ENCODE data around the gene EXOC8. TPM values are rescaled to one million over a fixed set of nuclear protein-coding genes. Genes with fewer than 3 reads are reported as not detected.

EXOC8 gene
- total and polyA plus RNA-seq, 2 donors (not counting 3 experiments of a cell fraction or from before 2014, with no cell fraction given), result 2.8 to 13.2 TPM

GRCh38 chr1:231315887-231316286 is 21.8 kb downstream of the EXOC8 start:
- Histone ChIP-seq H2AFZ (ENCODE audit: low read depth, low read length) (no peak overlapping the region), H3K9me1 (replicated peaks; ENCODE audit: control insufficient read depth, extremely low read depth, insufficient read depth, low read length) (no peaks in the 10 kb centered on the region), H4K20me1 (replicated peaks; ENCODE audit: control insufficient read depth, extremely low read depth, insufficient read depth, low read length) (no peaks in the 10 kb centered on the region), H3K79me2 (ENCODE audit: control insufficient read depth, insufficient read depth, low read length) (no peaks in the 10 kb centered on the region), H3K27ac (ENCODE audit: insufficient read depth, low read depth, low read length) (no peak overlapping the region), H3K27me3 (ENCODE audit: control insufficient read depth in 2 of 2, insufficient read depth in 2 of 2, low read length in 2 of 2) (no peaks in the 10 kb centered on the region), H3K4me3 (replicated peaks in 1 of 3; ENCODE audit: insufficient read depth in 1 of 3, low read depth in 1 of 3, low read length in 3 of 3) (no peak overlapping the region), H3K4me1 (ENCODE audit: control insufficient read depth, extremely low read depth, insufficient read depth, low read length) (no peaks in the 10 kb centered on the region), H3K4me2 (ENCODE audit: insufficient read depth, low read length) (no peak overlapping the region), H3K36me3 (ENCODE audit: control insufficient read depth in 2 of 2, extremely low read depth in 1 of 2, insufficient read depth in 2 of 2, low read length in 2 of 2) (no peaks in the 10 kb centered on the region), H3K9ac (replicated peaks; ENCODE audit: extremely low read depth, insufficient read depth, low read length) (no peak overlapping the region), H3K9me3 (replicated peaks; ENCODE audit: control insufficient read depth, insufficient read depth, low read length) (no peaks in the 10 kb centered on the region)
- BruUV-seq (replicated peaks), result no TSS peak
- FAIRE-seq (peak; percentile 64), DNase-seq (ENCODE audit: low read depth, low spot score) (peak; percentile 59)
- TF ChIP-seq FOS (IDR thresholded peaks at IDR 0.05; ENCODE audit: borderline replicate concordance, insufficient read depth, low read length), result no peak
- TF ChIP-seq EZH2 (IDR thresholded peaks at IDR 0.05; ENCODE audit: borderline replicate concordance, low read depth, low read length, severe bottlenecking), result no peak
- peak; percentile 70 to 83 for TF ChIP-seq CTCF (IDR thresholded peaks at IDR 0.05; ENCODE audit: extremely low read depth in 1 of 2, insufficient read depth in 1 of 2, low read depth in 1 of 2, low read length in 2 of 2)
- TF ChIP-seq POLR2A (IDR thresholded peaks at IDR 0.05; ENCODE audit: low read depth, low read length), result no peak
- no peak for TF ChIP-seq GATA2 (IDR thresholded peaks at IDR 0.05; ENCODE audit: insufficient read depth, insufficient read length, low read depth, low read length)
- TF ChIP-seq MAX (IDR thresholded peaks at IDR 0.05; ENCODE audit: insufficient read depth, insufficient read length), result no peak
- TF ChIP-seq JUN (IDR thresholded peaks at IDR 0.05; ENCODE audit: borderline replicate concordance, insufficient read depth, insufficient read length, low read depth), result no peak
- no peak for TF ChIP-seq POLR2AphosphoS5 (IDR thresholded peaks at IDR 0.05; ENCODE audit: insufficient read depth, low read depth, low read length)
- POLR2A ChIA-PET, result interaction anchor here (0.6 kb wide), 1 partner anchor 22 kb away, joined by 3 read pairs; the partner anchor contains the start of gene EXOC8
- CTCF ChIA-PET, result interaction anchor here (0.8 to 2.2 kb wide), 14 partner anchors 10 to 1838 kb away, joined by 3 to 11 read pairs (median 4); partner anchors contain the start of genes EXOC8 and SPRTN
- intact Hi-C loops (cut with micrococcal nuclease) (loop anchor here (1.0 to 5.0 kb wide), 6 partner anchors 21 to 288 kb away; partner anchors contain the start of genes EXOC8 and GNPAT), dilution Hi-C loops (cut with MboI; ENCODE audit: extremely low pct_ligation_motif_present, low sequenced_read_pairs) (no loop called here)

All from endothelial cell of umbilical vein (primary cell).